CD4-positive, alpha-beta T cell treated with Interleukin-2 at 100 ng/mL for 4 hours (primary cell): Measurements from ENCODE around the gene TAS2R40.

Experiments
- DNase-seq: peaks from one replicate; pipeline ENCODE4 v3.0.0-alpha.2; 2020; ENCODE audit warnings: low spot score

Gene TAS2R40

DNA sequence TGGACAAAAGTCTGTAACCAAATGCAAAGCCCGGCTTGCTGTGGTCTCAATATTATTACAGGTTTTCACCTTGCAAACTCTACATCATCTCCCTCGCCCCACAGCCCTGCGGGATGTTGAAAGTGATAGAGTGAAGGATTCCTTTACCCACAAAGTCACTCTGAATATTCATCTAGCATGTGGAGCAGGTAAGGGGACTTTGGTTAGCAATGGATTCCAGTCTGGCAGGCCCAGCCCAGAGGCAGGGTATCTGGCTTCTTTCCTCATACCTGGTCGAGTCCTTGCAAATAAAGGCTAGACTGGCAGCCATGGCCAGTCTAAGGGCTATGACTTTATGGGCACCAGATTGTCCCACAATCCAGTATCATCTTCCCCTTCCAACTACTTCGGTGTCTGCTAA lies 3.2 kb downstream of the TAS2R40 start:
- DNase-seq: no peak

DNA sequence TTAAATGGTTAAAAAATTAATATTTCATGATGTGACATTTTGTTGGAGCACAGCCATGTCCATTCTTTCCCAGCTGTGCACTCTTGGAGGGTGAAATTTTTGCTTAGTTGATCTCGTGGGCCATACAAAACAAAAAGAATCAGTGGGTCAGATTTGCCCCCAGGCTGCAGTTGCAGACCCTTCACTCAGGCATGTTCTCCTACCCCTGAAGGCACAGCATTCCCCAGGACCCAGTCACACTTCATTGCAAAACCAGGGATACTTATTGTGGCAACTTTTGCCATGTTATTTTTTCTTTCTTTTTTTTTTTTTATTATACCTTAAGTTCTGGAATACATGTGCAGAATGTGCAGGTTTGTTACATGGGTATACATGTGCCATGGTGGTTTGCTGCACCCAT lies 6.0 kb downstream of the TAS2R40 start:
- DNase-seq: no peak

DNA sequence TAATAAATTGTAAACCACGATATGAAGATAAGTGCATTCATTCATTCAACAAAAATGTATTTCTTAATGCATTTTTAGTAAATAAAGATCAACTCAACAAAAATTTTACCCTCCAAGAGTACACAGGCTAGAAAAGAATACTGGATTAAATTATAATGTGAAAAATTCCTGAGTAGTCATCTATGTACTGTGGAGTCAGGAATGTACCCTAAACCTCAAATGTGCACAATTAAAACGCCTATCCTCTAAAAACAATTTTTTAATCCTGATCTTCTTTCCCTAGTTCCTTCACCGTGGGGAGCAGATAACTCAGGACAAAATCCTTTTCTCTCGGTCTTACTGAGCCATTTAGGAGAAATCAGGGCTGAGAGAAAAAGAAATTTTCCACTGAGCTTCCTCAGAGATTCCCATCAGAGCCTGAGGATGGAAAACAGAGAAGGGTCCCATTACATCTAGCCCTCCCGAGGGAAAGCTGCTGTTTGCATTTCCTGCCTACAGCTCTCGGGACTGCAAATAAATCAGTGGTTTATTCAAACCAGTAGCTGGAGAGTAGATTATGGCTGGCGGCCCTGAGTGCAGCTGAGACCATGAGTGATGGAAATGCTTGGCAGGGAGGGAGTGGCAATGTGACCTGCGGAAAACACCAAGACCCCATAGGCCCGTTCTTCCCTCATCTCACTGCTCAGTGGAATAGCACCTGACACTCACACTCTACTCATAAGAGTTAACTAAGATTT lies 7.4 kb downstream of the TAS2R40 start:
- no peak for DNase-seq

DNA sequence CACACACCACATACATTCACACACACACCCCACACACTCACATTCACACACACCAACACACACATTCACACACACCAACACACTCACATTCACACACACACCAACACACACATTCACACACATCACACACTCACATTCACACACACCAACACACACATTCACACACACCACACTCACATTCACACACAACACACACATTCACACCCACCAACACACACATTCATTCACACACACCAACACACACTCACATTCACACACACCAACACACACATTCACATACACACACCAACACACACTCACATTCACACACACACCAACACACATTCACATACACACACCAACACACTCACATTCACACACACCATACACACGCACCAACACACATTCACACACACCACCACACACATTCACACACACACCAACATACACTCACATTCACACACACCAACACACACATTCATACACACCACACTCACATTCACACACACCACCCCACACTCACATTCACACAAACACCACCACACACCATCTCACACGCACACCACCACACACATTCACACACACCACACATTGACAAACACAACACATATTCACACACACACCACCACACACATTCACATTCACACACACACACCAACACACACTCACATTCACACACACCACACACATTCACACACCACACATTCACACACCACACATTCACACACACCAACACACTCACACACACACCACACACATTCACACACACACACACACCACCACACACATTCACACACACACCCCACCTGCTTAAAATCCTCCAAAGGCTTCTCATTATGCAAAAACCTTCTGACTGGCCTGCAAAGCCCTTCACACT lies 9.0 kb downstream of the TAS2R40 start:
- no peak for DNase-seq

DNA sequence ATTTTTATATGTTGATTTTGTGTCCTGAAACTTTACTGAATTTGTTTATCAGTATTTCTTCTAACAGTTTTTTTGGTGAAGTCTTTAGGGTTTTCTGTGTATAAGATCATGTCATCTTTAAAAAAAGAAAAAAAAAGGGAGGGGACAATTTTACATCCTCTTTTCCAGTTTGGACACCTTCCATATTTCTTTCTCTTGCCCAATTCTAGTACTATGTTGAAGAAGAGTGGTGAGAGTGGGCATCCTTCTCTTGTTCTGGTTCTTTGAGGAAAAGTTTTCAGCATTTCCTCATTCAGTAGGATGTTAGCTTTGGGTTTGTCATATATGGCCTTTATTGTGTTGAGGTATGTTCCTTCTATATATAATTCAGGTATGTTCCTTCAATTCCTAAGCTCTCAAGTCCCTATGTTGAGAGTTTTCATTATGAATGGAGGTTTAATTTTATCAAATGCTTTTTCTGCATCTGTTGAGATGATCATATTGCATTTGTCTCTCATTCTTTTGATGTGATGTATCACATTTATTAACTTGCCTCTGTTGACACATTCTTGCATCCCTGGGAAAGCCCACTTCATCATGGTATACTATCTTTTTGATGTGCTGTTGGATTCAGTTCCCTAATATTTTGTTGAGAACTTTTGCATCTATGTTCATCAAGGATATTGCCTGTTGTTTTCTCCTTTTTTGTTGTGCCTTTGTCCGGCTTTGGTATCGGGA lies 12.1 kb downstream of the TAS2R40 start:
- no peak for DNase-seq

DNA sequence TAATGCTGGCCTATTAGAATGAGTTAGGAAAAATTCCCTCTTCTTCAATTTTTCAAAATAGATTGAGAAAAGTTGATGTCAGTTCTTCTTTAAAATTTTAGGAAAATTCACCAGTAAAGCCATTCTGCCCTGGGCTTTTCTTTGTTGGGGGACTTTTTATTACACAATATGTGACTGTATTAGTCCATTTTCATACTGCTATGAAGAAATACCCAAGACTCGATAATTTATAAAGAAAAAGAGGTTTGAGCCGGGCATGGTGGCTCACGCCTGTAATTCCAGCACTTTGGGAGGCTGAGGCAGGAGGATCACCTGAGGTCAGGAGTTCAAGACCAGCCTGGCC lies 12.7 kb downstream of the TAS2R40 start:
- DNase-seq: no peak

DNA sequence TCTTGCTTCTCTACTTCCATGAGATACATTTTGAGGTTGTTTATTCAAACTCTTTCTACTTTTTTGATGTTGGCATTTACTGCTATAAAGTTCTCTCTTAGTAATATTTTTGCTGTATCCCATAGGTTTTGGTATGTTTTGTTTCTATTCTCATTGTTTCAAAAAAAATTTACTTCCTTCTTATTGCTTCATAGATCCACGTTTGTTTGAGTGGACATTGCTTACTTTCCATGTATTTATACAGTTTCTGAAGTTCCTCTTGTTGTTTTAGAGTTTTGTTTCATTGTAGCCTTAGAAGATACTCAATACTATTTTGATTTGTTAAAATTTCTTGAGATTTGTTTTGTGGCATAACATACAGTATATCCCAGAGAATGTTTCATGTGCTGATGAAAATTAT lies 13.7 kb downstream of the TAS2R40 start:
- DNase-seq: no peak

DNA sequence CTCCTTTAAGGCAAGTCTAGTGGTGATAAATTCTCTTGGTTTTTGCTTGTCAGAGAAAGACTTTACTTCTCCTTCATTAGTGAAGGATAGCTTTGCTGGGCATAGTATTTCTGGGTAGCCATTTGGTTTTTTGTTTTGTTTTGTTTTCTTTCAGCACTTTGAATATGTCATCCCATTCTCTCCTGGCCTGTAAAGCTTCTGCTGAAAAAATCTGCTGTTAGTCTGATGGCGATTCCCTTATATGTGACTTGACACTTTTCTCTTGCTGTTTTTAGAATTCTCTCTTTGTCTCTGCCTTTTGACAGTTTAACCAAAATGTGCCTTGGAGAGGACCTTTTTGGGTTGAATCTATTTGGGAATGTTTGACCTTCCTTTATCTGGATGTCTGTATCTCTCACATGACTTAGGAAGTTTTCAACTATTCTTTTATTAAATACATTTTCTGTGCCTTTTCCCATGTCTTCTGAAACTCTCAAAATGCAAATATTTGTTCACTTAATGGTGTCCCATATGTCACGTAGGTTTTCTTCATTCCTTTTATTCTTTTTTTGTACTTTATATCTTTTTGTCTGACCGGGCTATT lies 14.7 kb downstream of the TAS2R40 start:
- no peak for DNase-seq

DNA sequence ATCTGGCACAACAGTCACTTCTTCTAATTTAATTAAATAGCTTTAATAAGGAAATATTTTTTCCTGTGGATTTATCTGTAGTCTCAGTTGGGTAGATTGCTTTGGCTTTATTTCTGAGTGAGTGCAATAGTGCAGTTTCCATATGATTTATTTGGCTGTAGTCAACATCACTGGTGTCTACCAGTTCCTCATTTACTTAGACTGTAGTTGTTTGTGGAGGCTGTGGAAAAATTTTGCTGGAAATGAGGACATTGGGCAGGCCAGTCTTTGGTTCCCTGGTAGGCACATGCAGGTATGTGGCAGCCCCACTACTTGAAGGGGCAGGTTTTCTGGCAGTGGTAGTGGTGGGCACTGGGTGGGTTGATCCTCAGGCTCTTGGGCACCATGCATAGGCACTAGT lies 15.5 kb downstream of the TAS2R40 start:
- DNase-seq: no peak

DNA sequence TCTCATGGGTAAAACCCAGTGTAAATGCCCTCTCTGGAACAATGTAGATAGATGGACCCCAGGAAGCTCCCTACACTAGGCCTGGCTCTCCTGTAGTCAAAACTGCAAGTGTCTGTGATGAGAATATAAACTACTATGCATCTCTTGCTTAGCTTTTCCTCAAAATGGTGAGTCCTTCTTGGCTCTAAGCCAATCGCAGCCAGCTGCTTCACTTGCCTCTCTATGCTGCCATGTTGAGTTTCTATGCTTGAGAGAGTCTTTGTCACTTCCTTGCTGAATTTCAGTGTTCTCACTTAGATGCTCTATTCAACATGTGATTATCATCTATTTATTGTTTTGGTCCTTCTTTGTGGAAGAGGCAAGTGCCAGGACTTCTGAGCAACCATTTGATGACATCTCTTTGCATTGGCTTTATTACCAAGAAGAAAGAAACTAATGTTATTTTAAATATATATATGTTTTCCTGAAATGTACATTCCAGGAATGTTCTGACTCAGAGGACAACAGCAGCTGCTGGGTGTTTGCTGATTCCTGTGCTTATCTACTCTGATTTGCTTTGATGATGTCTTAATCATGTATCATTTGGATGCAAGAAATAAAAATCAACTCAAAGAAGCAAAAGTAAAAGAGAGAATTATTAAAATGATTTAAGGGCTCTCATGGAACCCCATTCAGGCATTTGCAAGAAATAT lies 16.6 kb downstream of the TAS2R40 start:
- no peak for DNase-seq

DNA sequence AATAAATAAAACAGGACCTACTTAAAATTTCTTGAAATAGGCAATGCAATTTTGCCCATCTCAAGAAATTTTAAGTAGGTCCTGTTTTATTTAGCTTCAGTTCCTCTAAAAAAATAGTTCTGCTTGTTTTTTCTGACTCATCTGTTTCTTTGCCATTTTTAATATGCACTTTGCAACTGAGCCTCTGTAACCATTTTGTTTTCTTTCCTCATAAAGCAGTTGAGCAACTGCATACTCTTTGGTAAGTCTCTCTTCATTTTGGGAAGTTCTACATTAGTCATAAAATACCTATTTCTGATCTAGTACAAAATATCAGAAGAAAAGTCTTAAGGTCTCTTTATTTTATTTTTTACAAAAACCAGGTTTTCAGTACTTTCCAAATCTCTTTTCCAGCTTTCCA lies 18.0 kb downstream of the TAS2R40 start:
- DNase-seq: no peak

DNA sequence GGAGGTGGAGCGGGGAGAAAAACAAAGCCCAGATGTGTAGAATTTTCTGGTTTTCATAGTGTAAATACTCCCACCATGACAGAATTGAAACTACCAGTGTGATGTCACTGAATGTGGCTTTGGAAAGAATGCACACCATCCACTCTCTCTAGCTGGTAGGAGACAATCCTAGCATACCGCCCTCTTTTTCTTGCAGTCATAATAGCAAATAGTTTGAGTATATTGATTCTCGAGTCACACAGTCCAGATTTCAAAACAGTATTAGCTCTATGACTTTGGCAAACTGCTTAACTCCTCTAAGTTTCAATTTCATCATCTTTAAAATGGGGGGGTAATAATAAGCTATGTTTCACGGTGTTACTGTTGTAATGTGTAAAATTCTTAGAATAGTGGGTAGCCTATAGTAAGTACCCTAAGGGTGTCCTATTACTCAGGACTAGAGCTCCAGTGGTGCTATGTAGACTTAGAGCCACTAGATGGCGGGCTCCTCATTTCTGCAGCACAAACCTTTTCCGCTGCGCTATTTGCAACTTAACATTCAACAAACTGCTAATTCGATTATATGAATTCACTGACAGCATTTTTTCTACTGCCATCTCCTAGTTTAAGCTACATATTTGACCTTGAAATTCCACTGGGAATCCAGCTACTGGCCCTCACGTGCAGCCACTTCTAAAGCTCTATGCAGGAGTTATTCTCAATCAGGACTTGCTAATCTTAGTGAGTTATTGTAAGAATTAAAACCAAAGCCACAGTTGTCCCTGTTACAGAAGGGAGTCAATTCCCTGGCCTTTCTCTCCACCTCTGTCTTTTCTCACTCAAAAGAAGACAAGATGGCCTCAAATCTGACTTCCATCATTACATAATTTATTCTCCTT lies 18.7 kb downstream of the TAS2R40 start:
- DNase-seq: peak; percentile 89

DNA sequence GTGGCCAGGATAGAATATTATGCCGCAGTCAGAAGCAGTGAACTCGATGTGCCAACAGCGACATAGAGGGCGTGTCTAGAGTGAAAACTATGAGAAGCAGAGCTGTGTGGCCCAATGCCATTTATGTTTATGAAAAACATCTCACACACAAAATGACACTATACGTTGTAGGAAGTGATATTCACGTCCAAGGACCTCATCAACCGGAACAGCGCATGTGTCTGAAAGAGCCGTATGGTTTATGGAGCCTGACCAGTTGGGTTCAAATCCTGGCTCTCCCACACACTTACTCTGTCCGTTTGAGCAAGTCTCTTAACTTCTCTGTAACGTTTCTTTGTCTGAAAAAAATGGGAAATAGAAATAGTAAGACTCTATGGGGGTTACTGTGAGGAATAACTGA lies 20.5 kb downstream of the TAS2R40 start:
- no peak for DNase-seq

DNA sequence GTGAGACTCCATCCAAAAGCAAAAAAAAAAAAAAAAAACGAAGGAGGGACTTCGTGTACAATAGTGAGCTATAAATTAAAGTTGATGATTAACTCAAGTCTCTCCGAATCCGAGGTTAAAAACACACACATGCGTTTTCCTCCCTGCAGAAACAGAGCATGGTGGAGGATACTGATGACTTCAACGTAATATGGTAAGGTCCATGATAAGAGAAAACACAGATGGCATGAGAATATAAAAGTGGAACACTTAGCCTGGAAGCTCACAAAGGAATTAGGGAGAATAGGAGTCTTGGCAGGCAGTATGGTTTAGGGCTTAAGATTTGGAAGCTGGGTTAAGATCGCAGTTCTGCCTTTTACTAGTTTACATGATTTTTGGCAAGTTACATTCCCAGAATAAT lies 21.3 kb downstream of the TAS2R40 start:
- no peak for DNase-seq

DNA sequence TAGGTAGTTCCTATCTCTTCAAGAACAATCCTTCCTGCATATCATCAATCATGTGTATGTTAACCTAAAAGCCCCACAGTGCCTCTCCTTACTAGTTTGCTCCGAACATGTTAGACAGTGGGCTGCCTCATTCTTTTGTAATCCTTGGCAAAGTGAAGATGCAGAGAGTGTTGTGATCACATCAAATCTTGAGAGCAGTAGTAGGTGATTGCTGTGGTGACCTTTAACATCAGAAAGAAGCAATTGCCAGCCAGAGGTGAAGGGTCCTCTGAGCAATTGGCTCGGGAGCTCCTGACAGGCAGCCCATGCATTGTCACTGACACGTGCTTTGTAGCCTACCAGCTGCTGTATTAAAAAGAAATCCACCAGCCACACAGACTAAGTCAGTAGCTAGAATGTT lies 21.8 kb downstream of the TAS2R40 start:
- no peak for DNase-seq

DNA sequence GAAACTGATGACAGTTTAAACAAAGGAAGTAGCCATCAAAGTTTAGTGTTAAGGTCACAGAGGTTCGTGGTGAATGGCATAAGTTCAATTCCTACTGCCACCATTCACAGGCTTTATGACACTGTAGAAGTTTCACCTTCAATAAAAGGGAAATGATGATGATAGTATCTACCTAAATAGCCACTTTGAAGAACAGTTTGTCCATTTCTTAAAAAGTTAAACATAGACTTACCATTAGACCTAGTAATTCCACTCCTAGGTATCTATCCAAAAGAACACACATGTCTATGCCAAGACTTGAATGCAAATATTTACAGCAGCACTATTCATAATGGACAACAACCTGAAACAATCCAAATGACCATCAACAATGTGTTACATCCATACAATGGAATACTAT lies 22.5 kb downstream of the TAS2R40 start:
- no peak for DNase-seq

DNA sequence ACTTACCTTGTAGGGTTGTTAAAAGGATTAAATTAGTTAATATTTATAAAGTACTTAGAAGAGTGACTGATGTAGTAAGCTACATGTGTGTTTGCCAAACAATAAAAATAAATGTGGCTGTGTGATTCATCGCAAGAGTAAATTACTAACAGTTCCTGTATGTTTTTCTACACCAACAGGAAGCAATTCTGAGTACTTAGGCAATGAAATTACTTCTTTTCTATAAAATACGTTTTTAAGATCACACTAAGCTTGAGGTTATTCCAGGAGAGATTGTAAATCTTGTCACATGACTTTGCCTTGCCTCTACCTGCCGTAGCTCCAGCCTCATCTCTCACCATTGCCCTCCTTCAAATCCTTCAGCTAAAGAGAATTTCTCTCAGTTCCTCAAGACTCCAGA lies 23.3 kb downstream of the TAS2R40 start:
- peak; percentile 72 for DNase-seq

DNA sequence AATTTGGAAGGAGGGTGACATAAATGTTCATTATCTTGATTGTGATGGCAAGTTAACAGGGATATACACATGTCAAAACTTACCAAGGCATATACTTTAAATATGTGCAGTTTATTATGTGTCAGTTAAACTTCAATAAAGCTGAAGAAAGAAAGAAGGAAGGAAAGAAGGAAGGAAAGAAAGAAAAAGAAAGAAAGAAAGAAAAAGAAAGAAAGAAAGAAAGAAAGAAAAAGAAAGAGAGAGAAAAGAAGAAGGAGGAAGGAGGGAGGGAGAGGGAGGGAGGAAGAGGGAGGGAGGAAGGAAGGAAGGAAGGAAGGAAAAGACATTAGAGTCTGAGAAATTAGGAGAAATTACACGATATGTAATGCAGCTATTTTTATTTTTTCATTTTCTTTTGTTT lies 25.5 kb downstream of the TAS2R40 start:
- DNase-seq: no peak

DNA sequence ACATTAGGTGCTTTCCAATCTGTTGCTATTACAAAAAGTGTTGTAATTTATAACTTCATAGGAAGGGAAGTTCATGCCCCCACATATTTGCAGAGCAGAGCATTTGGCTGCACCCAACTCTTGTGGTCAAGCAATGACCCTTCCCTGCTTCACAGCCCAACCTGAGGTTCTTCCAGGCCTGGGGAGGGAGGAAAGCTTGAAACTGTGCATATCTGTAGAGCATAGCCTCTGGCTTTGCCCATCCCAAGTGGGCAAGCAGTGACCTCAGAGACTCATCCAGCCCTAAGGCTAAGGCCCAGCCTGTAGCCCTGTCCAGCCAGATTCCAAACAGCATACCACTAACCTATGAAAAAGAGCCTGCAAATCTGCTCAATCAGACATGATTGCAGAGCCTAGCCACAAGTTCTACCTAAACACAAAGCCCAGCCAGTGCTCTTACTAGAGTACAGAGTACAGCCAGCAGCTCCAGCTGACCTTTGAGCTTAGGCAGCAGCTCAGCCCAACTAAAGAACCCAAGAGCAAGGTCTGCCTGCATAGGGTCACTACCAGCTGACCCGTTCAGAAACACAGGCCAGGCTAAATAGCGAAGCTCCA lies 27.0 kb downstream of the TAS2R40 start:
- DNase-seq: no peak

DNA sequence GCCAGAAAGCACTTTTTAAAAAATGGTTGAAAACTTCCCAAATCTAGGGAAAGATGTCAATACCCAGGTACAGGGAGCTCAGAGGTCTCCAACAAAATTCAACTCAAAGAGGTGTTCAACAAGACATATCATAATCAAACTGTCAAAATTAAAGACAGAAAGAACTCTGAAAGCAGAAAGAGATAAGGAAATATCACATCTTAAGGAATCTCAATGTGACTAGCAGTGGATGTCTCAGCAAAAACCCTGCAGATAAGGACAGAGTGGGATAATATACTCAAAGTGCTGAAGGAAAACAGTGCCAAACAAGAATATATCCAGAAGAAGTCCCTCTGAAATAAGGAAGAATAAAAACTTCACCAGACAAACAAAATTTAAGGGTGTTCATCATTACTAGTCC lies 28.4 kb downstream of the TAS2R40 start:
- no peak for DNase-seq

DNA sequence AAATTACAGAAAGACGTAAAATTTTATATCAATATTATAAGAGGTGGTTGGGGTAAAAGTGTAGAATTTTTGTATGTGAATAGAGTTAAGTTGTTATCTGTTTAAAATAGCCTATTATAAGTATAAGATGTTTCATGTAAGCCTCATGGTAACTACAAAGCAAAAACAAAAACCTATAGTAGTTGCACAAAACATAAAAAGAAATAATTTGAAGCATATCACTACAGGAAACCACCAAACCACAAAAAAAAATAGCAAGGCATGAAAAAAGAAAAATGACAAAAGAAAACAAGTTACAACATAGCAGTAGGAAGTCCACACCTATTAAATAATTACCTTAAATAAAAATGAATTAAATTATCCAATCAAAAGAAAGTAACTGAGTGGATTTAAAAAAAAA lies 29.0 kb downstream of the TAS2R40 start:
- DNase-seq: peak; percentile 59
